CD4-positive, alpha-beta T cell treated with Interferon gamma for 1 hour (primary cell): ENCODE measurements around the gene CILP2.

Source experiments
- DNase-seq: peaks from one replicate; pipeline ENCODE4 v3.0.0-alpha.2; 2020

Gene CILP2

GRCh38 chr19:19529783-19530422 lies 8.2 kb upstream of the CILP2 start:
- no peak for DNase-seq

GRCh38 chr19:19530423-19530804 lies 7.7 kb upstream of the CILP2 start:
- no peak for DNase-seq

GRCh38 chr19:19530889-19531288 lies 7.2 kb upstream of the CILP2 start:
- DNase-seq: no peak

- peak; percentile 74 for DNase-seq
These were observed 5.9 kb upstream of the CILP2 start for GRCh38 chr19:19531951-19532805.

- DNase-seq: no peak
These were observed 5.0 kb upstream of the CILP2 start for GRCh38 chr19:19532806-19533701.

- no peak for DNase-seq
These were observed 4.2 kb upstream of the CILP2 start for GRCh38 chr19:19533841-19534240.

- DNase-seq: no peak
These were observed 3.4 kb upstream of the CILP2 start for GRCh38 chr19:19534556-19535265.

- no peak for DNase-seq
These were observed 2.5 kb upstream of the CILP2 start for GRCh38 chr19:19535311-19536191.

- no peak for DNase-seq
These were observed 703 bp upstream of the CILP2 start for GRCh38 chr19:19537075-19538048.

- no peak for DNase-seq
These were observed 711 bp downstream of the CILP2 start for GRCh38 chr19:19538785-19539166.

GRCh38 chr19:19539698-19540063 lies 1.6 kb downstream of the CILP2 start:
- DNase-seq: no peak

GRCh38 chr19:19540064-19540714 lies 2.1 kb downstream of the CILP2 start:
- DNase-seq: peak; percentile 78

GRCh38 chr19:19540715-19541515 lies 2.9 kb downstream of the CILP2 start:
- DNase-seq: peak; percentile 79

- DNase-seq: no peak
These were observed 3.6 kb downstream of the CILP2 start for GRCh38 chr19:19541616-19542015.

GRCh38 chr19:19542507-19542906 lies 4.4 kb downstream of the CILP2 start:
- peak; percentile 16 for DNase-seq

GRCh38 chr19:19543101-19543500 lies 5.0 kb downstream of the CILP2 start:
- DNase-seq: no peak

- no peak for DNase-seq
These were observed 5.6 kb downstream of the CILP2 start for GRCh38 chr19:19543640-19544039.

GRCh38 chr19:19544257-19544953 lies 6.3 kb downstream of the CILP2 start:
- no peak for DNase-seq
